ENCODE data around the gene NTM.

Gene NTM

GRCh38 chr11:131614631-131615030, 244.2 kb downstream of the NTM start:
- 93 to 100% methylated on average over 1 of the region's 5 CpGs for WGBS, 2 experiments (ENCODE audit: insufficient coverage in 2 of 2)

GRCh38 chr11:131615611-131616010, 245.2 kb downstream of the NTM start:
- H3K36me3 ChIP-seq (ENCODE audit: control insufficient read depth, insufficient read depth, low read length): no peaks in the 10 kb centered on the region
- peaks cover 3% of the 10 kb centered on the region for H3K4me1 ChIP-seq (ENCODE audit: control insufficient read depth, insufficient read depth, low read length, poor library complexity, severe bottlenecking)
- WGBS, 2 experiments (ENCODE audit: insufficient coverage in 2 of 2): 74 to 78% methylated on average over 5 to 9 of the region's 11 CpGs

More at GRCh38 chr11:131614631-131615030, 244.2 kb downstream of the NTM start:
- Histone ChIP-seq H3K9me3 (ENCODE audit: control insufficient read depth, low read length) (no peaks in the 10 kb centered on the region), H3K27ac (ENCODE audit: low read depth, low read length, severe bottlenecking) (no peak overlapping the region), H3K4me1 (ENCODE audit: control insufficient read depth, insufficient read depth, low read length, poor library complexity, severe bottlenecking) (peaks cover 3% of the 10 kb centered on the region), H3K4me3 (ENCODE audit: extremely low read depth, insufficient read depth, low read length, poor library complexity, severe bottlenecking) (no peak overlapping the region), H3K36me3 (ENCODE audit: control insufficient read depth, insufficient read depth, low read length) (no peaks in the 10 kb centered on the region)

DNA sequence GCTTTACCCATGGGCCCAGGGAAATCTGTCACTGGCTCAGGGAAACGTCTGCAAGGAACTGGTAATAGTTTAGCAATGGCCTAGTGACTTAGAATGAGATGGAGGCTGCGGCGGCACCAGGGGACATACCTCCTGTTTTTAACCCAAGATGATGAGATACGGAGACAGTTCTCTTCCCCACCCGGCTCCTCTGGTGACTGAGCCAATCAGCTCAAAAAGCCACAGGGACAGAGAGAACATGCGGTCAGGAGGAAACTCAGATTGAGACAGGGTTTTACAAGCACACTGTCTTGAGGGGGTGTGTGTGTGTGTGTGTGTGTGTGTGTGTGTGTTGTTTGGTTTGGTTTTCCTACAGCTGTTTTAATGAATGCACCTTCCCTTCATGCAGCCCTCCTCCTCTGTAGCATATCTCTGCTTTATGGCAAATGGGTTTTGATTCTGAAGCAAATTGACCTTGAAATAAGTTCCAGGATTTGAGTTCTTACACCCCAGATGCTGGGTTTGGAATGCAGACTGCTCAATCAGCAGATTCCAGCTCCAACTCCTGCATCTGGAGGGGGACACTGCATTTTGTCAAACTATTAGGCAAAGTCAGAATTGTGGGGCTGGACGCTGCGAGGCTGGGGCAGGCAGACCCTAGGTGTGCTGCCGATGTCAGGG, 246.2 kb downstream of the NTM start:
- H3K27ac ChIP-seq (ENCODE audit: low read depth, low read length, severe bottlenecking): no peak overlapping the region
- 75 to 86% methylated on average over 7 to 9 of the region's 9 CpGs for WGBS, 2 experiments (ENCODE audit: insufficient coverage in 2 of 2)
- H3K4me3 ChIP-seq (ENCODE audit: extremely low read depth, insufficient read depth, low read length, poor library complexity, severe bottlenecking): no peak overlapping the region
- no peaks in the 10 kb centered on the region for H3K36me3 ChIP-seq (ENCODE audit: control insufficient read depth, insufficient read depth, low read length)
- H3K4me1 ChIP-seq (ENCODE audit: control insufficient read depth, insufficient read depth, low read length, poor library complexity, severe bottlenecking): peaks cover 3% of the 10 kb centered on the region
- no peaks in the 10 kb centered on the region for H3K9me3 ChIP-seq (ENCODE audit: control insufficient read depth, low read length)

More at GRCh38 chr11:131615611-131616010, 245.2 kb downstream of the NTM start:
- Histone ChIP-seq H3K4me3 (ENCODE audit: extremely low read depth, insufficient read depth, low read length, poor library complexity, severe bottlenecking) (no peak overlapping the region), H3K9me3 (ENCODE audit: control insufficient read depth, low read length) (no peaks in the 10 kb centered on the region), H3K27ac (ENCODE audit: low read depth, low read length, severe bottlenecking) (no peak overlapping the region)

DNA sequence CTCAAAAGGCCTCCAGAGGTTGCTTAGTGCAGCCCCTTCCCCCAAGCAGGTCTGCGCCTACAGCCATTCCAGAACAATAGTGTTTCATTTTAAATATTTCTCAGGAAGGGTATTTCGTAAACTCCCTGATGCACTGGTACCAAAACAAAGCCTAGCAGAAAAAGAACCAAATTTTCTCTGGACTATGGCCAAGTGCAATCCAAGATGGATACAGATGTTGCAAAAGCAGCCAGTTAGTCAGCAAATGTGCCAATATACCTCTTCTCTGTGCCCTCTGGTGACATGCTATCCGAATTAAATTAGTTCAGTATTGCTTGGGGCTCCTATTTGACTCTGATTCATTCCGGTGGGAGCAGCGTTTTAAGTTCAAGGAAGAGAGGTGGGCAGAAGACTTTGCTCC, 247.8 kb downstream of the NTM start:
- Histone ChIP-seq H3K4me1 (ENCODE audit: control insufficient read depth, insufficient read depth, low read length, poor library complexity, severe bottlenecking) (peaks cover 3% of the 10 kb centered on the region), H3K4me3 (ENCODE audit: extremely low read depth, insufficient read depth, low read length, poor library complexity, severe bottlenecking) (no peak overlapping the region), H3K9me3 (ENCODE audit: control insufficient read depth, low read length) (no peaks in the 10 kb centered on the region), H3K27ac (ENCODE audit: low read depth, low read length, severe bottlenecking) (no peak overlapping the region), H3K36me3 (ENCODE audit: control insufficient read depth, insufficient read depth, low read length) (no peaks in the 10 kb centered on the region)
- WGBS, 2 experiments (ENCODE audit: insufficient coverage in 2 of 2): 87 to 94% methylated on average over 3 to 4 of the region's 5 CpGs

DNA sequence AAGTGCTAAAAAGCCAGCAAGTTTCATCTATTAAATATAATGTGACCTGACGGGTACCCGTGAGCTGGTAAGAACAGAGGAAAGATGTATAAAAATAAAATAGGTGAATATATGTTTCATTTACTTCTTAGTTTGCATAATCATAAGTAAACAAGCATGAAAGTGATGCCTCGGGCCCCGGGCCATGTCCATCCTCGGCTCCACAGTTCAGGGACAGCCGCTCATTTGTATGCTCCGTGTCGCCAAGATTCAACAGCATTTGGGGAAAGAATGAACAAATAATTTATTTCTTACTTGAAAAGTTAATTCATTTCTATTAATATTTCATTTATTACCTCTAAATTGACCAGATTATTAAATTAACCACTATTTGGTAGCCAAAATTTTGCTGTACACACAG, 251.8 kb downstream of the NTM start:
- no peak overlapping the region for H3K4me3 ChIP-seq (ENCODE audit: extremely low read depth, insufficient read depth, low read length, poor library complexity, severe bottlenecking)
- 100% methylated on average over 2 of the region's 8 CpGs; no CpG with 5 or more reads in 1 of the 2 experiments for WGBS, 2 experiments (ENCODE audit: insufficient coverage in 2 of 2)
- no peaks in the 10 kb centered on the region for H3K9me3 ChIP-seq (ENCODE audit: control insufficient read depth, low read length)
- H3K36me3 ChIP-seq (ENCODE audit: control insufficient read depth, insufficient read depth, low read length): no peaks in the 10 kb centered on the region
- no peak overlapping the region for H3K27ac ChIP-seq (ENCODE audit: low read depth, low read length, severe bottlenecking)
- H3K4me1 ChIP-seq (ENCODE audit: control insufficient read depth, insufficient read depth, low read length, poor library complexity, severe bottlenecking): no peaks in the 10 kb centered on the region

GRCh38 chr11:131624531-131624930, 254.1 kb downstream of the NTM start:
- no peaks in the 10 kb centered on the region for H3K9me3 ChIP-seq (ENCODE audit: control insufficient read depth, low read length)
- 87 to 100% methylated on average over 3 to 4 of the region's 4 CpGs for WGBS, 2 experiments (ENCODE audit: insufficient coverage in 2 of 2)
- H3K27ac ChIP-seq (ENCODE audit: low read depth, low read length, severe bottlenecking): no peak overlapping the region
- H3K36me3 ChIP-seq (ENCODE audit: control insufficient read depth, insufficient read depth, low read length): no peaks in the 10 kb centered on the region
- H3K4me3 ChIP-seq (ENCODE audit: extremely low read depth, insufficient read depth, low read length, poor library complexity, severe bottlenecking): no peak overlapping the region
- no peaks in the 10 kb centered on the region for H3K4me1 ChIP-seq (ENCODE audit: control insufficient read depth, insufficient read depth, low read length, poor library complexity, severe bottlenecking)

DNA sequence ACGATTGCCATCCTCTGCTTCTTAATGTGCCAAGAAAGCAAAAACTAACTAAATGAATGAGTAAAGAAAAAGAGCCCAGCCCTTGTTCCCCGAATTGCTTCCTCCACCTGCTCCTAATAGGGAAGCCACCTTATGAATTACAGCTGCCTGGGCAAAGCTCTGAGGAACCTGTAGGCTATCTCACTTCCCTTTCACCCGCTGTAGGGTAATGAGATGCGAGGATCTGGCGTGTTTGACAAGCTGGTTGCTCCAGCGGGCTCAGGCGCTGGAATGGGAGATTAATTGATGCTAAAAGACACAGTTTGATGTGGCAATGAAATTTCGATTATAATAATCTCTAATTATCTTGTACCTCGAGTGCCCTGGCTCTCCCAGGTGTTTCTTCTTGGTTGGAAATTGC, 256.4 kb downstream of the NTM start:
- WGBS, 2 experiments (ENCODE audit: insufficient coverage in 2 of 2): 100% methylated on average over 1 to 3 of the region's 9 CpGs
- H3K9me3 ChIP-seq (ENCODE audit: control insufficient read depth, low read length): no peaks in the 10 kb centered on the region
- H3K4me3 ChIP-seq (ENCODE audit: extremely low read depth, insufficient read depth, low read length, poor library complexity, severe bottlenecking): no peak overlapping the region
- H3K27ac ChIP-seq (ENCODE audit: low read depth, low read length, severe bottlenecking): no peak overlapping the region
- H3K4me1 ChIP-seq (ENCODE audit: control insufficient read depth, insufficient read depth, low read length, poor library complexity, severe bottlenecking): no peaks in the 10 kb centered on the region
- no peaks in the 10 kb centered on the region for H3K36me3 ChIP-seq (ENCODE audit: control insufficient read depth, insufficient read depth, low read length)

GRCh38 chr11:131628739-131629138, 258.3 kb downstream of the NTM start:
- no peaks in the 10 kb centered on the region for H3K4me1 ChIP-seq (ENCODE audit: control insufficient read depth, insufficient read depth, low read length, poor library complexity, severe bottlenecking)
- H3K9me3 ChIP-seq (ENCODE audit: control insufficient read depth, low read length): no peaks in the 10 kb centered on the region
- WGBS, 2 experiments (ENCODE audit: insufficient coverage in 2 of 2): 96 to 100% methylated on average over 5 to 6 of the region's 6 CpGs
- H3K27ac ChIP-seq (ENCODE audit: low read depth, low read length, severe bottlenecking): no peak overlapping the region
- no peak overlapping the region for H3K4me3 ChIP-seq (ENCODE audit: extremely low read depth, insufficient read depth, low read length, poor library complexity, severe bottlenecking)
- no peaks in the 10 kb centered on the region for H3K36me3 ChIP-seq (ENCODE audit: control insufficient read depth, insufficient read depth, low read length)

- Histone ChIP-seq H3K9me3 (ENCODE audit: control insufficient read depth, low read length) (no peaks in the 10 kb centered on the region), H3K4me3 (ENCODE audit: extremely low read depth, insufficient read depth, low read length, poor library complexity, severe bottlenecking) (no peak overlapping the region), H3K27ac (ENCODE audit: low read depth, low read length, severe bottlenecking) (no peak overlapping the region), H3K4me1 (ENCODE audit: control insufficient read depth, insufficient read depth, low read length, poor library complexity, severe bottlenecking) (no peaks in the 10 kb centered on the region), H3K36me3 (ENCODE audit: control insufficient read depth, insufficient read depth, low read length) (no peaks in the 10 kb centered on the region)
- 80% methylated on average over 1 of the region's 5 CpGs; no CpG with 5 or more reads in 1 of the 2 experiments for WGBS, 2 experiments (ENCODE audit: insufficient coverage in 2 of 2)
These were observed 259.6 kb downstream of the NTM start for GRCh38 chr11:131629925-131630540.

DNA sequence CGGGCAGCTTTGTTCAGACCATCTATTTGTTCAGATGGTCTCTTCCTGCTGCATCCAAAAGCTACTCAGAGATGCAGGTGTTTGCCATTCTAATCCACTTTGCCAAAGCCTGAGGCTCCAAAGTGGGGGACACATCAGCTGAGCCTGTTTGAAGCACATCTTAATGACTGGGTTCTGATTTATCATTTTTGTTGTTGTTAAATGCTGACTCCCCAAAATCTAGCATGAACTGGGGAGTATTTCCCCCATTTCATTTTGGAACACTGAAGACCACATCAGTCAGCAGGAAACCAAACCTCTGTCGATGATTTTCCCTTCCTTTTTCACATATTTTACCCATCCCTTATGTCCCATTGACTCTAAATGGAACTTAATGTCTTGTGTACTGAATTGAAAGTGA, 262.6 kb downstream of the NTM start:
- Histone ChIP-seq H3K27ac (ENCODE audit: low read depth, low read length, severe bottlenecking) (no peak overlapping the region), H3K36me3 (ENCODE audit: control insufficient read depth, insufficient read depth, low read length) (no peaks in the 10 kb centered on the region), H3K4me3 (ENCODE audit: extremely low read depth, insufficient read depth, low read length, poor library complexity, severe bottlenecking) (no peak overlapping the region), H3K4me1 (ENCODE audit: control insufficient read depth, insufficient read depth, low read length, poor library complexity, severe bottlenecking) (no peaks in the 10 kb centered on the region), H3K9me3 (ENCODE audit: control insufficient read depth, low read length) (no peaks in the 10 kb centered on the region)
- WGBS, 2 experiments (ENCODE audit: insufficient coverage in 2 of 2): 81 to 89% methylated on average over 1 to 2 of the region's 2 CpGs
